Panc1 (cell line): Measurements from ENCODE around the gene OTUD7B.

Experiments
- POLR2AphosphoS5 ChIP-seq: IDR thresholded peaks from 2 replicates; pipeline ENCODE4 v1.6.1; 2012; ENCODE audit warnings: mild to moderate bottlenecking, low read depth, low read length, moderate library complexity
- SIN3A ChIP-seq: IDR thresholded peaks from 2 replicates; pipeline ENCODE4 v1.6.1; 2012; ENCODE audit warnings: low read depth, mild to moderate bottlenecking, low read length, moderate library complexity, borderline replicate concordance; ENCODE audit not compliant: insufficient read depth
- TCF7L2 ChIP-seq: IDR thresholded peaks from 2 replicates; pipeline ENCODE4 v1.6.1; 2011; ENCODE audit warnings: mild to moderate bottlenecking, low read depth, low read length, inconsistent platforms
- TF ChIP-seq, protein P1 (sequence below): fragments of 450-650 bp; IDR thresholded peaks from 2 replicates; pipeline ENCODE4 v1.5.1; 2017; ENCODE audit warnings: mild to moderate bottlenecking
- TF ChIP-seq, protein P2 (sequence below), 2 experiments: IDR thresholded peaks; 2 replicates each; pipeline ENCODE4 v1.6.1; 2011 to 2012; ENCODE audit warnings: low read depth in 2 of 2, control low read depth in 1 of 2, low read length in 1 of 2, mild to moderate bottlenecking in 1 of 2, moderate library complexity in 1 of 2; ENCODE audit not compliant: insufficient read depth in 1 of 2

DNA sequence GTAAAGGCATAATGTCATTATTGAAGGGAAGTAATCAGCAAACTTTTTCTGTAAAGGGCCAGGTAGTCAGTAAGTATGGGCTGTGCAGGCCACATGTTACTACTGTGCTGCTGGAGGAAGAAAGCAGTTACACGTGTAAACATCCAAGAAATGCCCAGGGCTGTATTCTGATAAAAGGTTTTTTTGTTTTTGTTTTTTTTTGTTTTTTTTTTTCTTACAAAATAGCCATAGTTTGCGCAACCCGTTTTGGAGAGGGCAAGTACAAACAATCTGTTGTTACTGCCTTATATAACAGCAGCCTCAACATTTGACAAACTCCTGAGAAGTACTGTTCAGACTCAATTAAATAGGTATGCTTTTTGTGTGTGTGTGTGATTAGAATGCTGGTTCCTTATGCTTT lies 47.2 kb downstream of the OTUD7B start:
- TF ChIP-seq, protein P1, sequence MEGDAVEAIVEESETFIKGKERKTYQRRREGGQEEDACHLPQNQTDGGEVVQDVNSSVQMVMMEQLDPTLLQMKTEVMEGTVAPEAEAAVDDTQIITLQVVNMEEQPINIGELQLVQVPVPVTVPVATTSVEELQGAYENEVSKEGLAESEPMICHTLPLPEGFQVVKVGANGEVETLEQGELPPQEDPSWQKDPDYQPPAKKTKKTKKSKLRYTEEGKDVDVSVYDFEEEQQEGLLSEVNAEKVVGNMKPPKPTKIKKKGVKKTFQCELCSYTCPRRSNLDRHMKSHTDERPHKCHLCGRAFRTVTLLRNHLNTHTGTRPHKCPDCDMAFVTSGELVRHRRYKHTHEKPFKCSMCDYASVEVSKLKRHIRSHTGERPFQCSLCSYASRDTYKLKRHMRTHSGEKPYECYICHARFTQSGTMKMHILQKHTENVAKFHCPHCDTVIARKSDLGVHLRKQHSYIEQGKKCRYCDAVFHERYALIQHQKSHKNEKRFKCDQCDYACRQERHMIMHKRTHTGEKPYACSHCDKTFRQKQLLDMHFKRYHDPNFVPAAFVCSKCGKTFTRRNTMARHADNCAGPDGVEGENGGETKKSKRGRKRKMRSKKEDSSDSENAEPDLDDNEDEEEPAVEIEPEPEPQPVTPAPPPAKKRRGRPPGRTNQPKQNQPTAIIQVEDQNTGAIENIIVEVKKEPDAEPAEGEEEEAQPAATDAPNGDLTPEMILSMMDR: no peak
- TF ChIP-seq TCF7L2 (no peak), POLR2AphosphoS5 (no peak), SIN3A (no peak)
- TF ChIP-seq, protein P2, sequence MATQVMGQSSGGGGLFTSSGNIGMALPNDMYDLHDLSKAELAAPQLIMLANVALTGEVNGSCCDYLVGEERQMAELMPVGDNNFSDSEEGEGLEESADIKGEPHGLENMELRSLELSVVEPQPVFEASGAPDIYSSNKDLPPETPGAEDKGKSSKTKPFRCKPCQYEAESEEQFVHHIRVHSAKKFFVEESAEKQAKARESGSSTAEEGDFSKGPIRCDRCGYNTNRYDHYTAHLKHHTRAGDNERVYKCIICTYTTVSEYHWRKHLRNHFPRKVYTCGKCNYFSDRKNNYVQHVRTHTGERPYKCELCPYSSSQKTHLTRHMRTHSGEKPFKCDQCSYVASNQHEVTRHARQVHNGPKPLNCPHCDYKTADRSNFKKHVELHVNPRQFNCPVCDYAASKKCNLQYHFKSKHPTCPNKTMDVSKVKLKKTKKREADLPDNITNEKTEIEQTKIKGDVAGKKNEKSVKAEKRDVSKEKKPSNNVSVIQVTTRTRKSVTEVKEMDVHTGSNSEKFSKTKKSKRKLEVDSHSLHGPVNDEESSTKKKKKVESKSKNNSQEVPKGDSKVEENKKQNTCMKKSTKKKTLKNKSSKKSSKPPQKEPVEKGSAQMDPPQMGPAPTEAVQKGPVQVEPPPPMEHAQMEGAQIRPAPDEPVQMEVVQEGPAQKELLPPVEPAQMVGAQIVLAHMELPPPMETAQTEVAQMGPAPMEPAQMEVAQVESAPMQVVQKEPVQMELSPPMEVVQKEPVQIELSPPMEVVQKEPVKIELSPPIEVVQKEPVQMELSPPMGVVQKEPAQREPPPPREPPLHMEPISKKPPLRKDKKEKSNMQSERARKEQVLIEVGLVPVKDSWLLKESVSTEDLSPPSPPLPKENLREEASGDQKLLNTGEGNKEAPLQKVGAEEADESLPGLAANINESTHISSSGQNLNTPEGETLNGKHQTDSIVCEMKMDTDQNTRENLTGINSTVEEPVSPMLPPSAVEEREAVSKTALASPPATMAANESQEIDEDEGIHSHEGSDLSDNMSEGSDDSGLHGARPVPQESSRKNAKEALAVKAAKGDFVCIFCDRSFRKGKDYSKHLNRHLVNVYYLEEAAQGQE (IDR thresholded peaks at IDR 0.05; ENCODE audit: insufficient read depth in 1 of 2, low read depth in 2 of 2, low read length in 1 of 2): no peak
